GM18517 (cell line): ENCODE results near the gene ZG16.
"Not testable (repeated sequence)": the region's sequence is repeated elsewhere in the genome, so short reads cannot be mapped to it uniquely, and the experiment has no call there.

Experiments used
- ATAC-seq: cut with Tn5 transposase; IDR thresholded peaks from one replicate; pipeline ENCODE4 v1.9.1; 2021; ENCODE audit warnings: mild to moderate bottlenecking, moderate library complexity; ENCODE audit not compliant: unreplicated experiment

The ZG16 gene

DNA sequence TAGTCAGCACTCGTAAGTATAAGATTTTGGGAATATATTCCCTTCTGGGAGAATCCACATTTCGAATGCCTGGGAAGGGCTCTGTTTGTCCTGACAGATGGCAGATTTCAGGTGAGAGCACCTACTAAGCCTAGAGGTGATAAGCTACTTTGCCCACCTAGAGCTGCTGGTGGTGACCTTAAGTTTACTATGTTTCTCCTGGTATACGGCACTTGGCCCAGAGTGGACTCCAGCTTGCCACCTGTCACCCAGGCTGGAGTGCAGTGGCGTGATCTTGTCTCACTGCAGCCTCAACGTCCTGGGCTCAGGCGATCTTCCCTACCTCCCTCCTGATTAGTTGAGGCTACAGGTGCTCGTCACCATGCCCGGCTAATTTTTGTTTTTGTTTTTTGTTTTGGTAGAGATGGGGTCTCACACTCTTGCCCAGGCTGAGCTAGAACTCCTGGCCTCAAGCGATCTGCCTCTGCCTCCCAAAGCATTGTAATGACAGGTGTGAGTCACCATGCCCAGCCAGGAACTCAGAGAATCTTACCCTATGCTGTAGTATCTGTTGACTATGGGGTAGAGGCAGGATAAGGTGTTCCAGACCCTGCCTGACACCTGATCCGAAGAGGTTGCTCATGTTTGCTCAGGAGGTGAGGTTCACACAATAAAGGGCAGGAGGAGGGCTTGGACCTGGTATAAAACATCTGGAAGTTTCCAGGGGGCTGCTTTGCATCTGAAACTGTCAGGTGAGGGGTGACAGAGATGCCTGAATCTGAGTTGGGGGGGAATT is at the start of gene ZG16:
ZG16 (plus strand) TSS at position 681 of the 775 bp plus-strand sequence. CDS start 1,011 bp downstream, outside the sequence.
- ATAC-seq = no peak

DNA sequence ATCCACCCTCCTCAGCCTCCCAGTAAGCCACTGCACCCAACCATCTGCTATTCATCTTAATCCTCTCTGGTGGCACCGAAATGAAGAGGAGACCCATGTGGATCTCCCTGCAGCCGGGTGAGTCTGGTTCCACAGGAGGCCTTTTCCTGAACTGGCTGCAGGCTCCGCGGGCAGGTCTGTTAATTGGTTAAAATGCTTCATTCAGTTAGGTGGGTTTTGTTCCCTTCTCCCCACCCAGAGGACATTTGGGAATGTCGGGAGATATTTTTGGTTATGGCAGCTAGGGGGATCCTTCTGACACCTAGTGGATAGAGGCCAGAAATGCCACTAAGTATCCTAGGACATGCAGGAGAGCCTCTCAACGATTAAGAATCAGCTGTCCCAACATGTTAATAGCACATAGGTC is 48.9 kb upstream of the ZG16 start:
- no peak for ATAC-seq

- no peak for ATAC-seq
Observed at GRCh38 chr16:29730649-29731048, 47.4 kb upstream of the ZG16 start.

- peak; percentile 67 for ATAC-seq
Observed at GRCh38 chr16:29731768-29732601, 46.1 kb upstream of the ZG16 start.

DNA sequence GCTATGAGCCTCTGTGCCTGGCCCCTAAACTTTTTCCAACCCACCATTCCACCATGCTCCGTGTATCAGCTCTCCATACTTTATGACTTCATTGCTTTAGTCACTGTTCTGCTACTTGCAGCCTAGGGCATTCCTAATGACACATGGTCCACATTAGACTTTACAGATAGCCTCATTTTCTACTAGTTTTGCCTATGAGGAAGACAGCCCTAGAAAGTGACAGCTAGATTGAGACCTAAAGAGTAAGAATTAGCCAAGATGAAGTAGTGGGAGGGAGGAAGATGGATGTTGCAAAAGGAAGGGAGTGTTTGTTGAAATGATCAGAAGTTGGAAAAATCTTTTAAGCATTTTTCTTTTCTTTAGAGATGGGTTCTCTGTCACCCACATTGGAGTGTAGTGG is 43.3 kb upstream of the ZG16 start:
- ATAC-seq = no peak

GRCh38 chr16:29736112-29736511 is 41.9 kb upstream of the ZG16 start:
- ATAC-seq = no peak

- ATAC-seq = no peak
Observed at GRCh38 chr16:29736764-29737163, 41.3 kb upstream of the ZG16 start.

DNA sequence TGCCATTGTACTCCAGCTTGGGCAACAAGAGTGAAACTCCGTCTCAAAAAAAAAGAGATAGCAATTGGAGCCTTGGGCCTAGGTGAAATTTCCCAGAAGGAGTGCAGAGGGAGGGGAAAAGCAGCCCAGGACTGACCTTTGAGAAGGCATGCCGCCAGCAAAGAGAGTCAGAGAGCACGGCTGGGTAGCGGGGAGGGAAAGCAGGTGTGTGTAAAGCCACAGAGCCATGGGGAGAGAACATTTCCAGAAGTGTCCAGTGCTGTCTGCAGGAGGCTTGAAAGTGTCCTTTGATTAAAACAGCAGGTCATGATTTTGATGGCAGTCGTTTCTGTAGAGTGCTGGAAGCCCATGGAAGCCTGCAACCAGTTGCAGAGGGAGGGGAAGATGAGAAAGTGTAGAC is 40.3 kb upstream of the ZG16 start:
- no peak for ATAC-seq

GRCh38 chr16:29738514-29738913 is 39.5 kb upstream of the ZG16 start:
- ATAC-seq = no peak

- not testable (repeated sequence) for ATAC-seq
Observed at GRCh38 chr16:29739927-29740629, 38.0 kb upstream of the ZG16 start.

GRCh38 chr16:29740630-29741015 is 37.4 kb upstream of the ZG16 start:
- ATAC-seq = not testable (repeated sequence)

DNA sequence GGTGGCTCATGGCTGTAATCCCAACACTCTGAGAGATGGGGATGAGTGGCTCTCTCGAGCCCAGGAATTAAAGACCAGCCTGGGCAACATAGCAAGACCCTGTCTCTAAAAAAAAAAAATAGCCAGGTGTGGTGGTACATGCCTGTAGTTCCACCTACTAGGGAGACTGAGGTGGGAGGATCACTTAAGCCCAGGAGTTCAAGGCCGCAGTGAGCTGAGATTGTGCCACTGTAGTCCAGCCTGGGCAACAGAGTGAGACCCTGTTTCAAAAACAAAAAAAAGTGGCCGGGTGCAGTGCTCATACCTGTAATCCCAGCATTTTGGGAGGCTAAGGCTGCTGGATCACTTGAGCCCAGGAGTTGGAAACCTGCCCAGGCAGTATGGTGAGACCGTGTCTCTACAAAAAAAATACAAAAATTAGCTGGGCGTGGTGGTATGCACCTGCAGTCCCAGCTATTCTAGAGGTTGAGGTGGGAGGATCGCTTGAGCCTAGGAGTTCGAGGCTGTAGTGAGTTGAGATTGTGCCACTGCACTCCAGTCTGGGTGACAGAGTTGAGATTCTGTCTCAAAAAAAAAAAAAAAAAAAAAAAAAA is 35.3 kb upstream of the ZG16 start:
- ATAC-seq = no peak

DNA sequence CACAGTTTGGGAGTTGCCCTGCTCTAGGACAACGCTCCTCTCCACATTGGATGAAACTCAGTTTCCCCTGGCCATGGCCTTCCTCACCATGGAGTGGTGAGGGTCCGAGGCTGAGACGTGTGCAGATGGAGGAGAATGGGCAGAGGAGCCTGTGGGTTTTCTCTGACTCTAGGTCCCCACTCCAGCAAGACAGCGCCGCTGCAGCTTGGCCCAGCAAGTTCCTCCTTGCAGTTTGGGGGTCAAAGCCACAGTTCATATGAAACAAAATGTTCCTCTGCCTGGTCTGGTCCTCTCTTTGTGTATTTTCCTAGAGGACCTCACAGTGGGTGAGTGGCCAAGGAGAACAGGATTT is 34.6 kb upstream of the ZG16 start:
- no peak for ATAC-seq

- no peak for ATAC-seq
Observed at GRCh38 chr16:29743827-29744531, 34.1 kb upstream of the ZG16 start.

DNA sequence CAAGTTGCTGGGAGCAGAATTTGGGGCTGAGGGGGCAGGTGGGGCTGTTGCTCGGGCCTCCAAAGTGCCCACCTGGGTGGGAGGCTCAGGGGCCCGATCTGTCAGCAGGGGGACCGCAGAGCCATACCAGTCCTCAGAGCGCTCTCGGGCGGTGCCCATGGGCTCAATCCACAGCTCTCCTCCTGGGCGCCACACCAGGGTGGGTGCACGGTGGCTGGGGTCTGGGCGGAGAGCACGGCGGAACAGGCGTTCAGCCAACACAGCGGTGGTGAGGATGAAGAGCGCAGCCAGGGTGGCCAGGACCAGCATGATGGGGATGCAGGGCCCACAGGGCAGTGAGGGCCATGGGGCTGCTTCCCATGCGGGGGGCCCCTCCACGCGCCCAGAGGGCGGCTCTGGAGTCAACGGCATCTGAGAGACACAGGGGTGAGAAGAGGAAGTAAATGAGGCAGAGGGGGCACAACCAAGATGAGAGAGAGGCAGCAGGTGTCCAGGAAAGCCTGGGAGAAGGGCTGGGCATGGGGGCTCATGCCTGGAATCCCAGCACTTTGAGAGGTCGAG is 33.4 kb upstream of the ZG16 start:
- no peak for ATAC-seq

DNA sequence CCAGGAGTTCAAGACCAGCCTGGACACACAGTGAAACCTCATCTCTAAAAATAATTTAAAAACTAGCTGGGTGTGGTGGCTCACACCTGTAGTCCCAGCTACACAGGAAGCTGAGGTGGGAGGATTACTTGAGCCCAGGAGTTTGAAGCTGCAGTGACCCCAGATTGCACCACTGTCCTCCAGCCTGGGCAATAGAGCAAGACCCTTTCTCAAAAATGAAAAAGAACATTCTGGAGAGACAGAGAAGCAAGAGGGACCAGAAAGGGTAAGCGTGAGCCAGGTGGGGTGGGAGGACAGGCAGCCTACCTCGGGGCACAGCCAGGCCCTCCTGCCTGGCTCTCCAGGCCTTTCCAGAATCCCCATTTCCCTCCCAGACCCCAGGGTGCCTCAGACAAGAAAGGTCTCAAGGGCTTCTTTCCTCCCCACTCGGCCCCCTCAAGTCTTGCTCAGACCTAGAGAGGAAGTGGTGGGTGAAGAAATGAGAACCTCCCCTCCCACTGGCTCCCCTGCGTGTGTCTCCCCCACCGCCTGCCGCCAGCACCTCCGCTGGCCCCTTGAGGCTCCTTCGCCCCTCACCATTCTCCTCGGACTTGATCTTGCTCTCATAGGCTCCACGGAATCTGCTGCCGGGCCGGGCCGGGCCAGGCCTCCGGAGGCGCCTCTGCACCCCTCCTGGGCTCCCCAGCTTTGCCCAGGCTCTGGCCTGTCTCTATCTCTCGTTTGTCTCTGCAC is 32.8 kb upstream of the ZG16 start:
- ATAC-seq = peak; percentile 29

DNA sequence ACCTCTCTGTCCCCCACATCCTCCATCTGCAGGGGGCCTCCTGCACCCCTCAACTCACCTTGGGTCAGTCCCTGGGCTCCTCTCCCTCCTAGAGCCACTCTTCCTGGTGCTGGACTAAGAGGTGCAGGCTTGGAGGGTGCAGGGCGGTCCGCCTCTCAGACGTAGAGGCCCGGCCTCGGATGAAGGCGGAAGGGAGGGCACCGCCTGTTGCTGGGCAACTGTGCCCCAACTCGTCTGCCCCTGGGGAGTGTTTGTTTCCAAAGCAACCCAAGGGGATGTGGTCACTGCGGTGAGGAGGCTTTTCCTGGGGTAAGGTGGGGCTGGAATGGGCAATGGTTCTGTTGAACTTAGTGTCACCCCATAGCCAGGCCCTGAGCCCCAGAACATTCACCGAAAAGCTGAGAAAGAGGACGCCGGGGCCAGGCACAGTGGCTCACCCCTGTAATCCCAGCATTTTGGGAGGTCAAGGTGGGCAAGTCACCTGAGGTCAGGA is 32.2 kb upstream of the ZG16 start, which contains the start of gene C16orf54:
C16orf54 (minus strand) TSS at position 138 of the 493 bp plus-strand sequence. CDS start 1,039 bp downstream, outside the sequence.
- ATAC-seq = peak; percentile 76

DNA sequence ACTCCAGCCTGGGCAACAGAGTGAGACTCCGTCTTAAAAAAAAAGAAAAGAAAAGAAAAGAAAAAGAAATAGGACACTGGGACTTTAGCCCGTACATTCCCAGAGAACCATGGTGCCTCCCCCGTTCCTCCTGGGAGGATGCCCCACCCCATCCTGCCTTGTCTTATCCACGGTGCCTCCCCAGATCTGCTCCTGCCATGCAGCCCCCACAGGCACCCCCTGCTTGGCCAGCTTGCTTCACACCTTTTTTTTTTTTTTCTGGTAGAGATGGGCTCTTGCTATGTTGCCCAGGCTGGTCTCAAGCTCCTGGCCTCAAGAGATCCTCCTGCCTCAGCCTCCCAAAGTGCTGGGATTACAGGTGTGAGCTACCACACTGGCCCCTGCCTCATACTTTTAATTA is 31.5 kb upstream of the ZG16 start:
- ATAC-seq = not testable (repeated sequence)
